Measurements from ENCODE around the gene AP1G1.

The AP1G1 gene

DNA sequence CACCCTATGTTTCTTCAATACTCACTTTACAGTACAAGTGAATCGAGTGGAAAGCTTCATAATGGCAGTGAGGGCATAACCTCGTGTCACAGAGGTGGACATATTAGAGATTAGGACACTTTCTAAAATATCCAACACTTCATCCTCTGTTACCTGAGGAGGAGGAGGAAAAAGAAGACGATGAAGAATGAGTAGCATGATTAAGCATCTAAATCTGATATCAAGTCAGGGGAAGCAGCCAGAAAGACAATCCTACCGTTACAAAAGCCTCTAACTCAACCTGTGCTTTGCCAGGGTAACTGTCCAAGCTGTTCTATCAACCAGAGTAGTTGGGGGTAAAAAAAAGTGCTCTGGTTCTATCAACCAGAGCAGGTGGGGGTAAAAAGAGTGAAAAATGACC is 60.4 kb downstream of the AP1G1 start:
- Histone ChIP-seq H3K4me3 (ENCODE audit: low read length) (no peak overlapping the region), H4K5ac (ENCODE audit: low read length) (no peak overlapping the region), H3K36me3 (ENCODE audit: control insufficient read depth, insufficient read depth, low read length) (peaks cover 6% of the 10 kb centered on the region), H3K4ac (ENCODE audit: low read depth, low read length) (no peak overlapping the region), H3K4me2 (ENCODE audit: low read length) (no peak overlapping the region), H3K79me2 (ENCODE audit: control insufficient read depth, insufficient read depth, low read length) (no peaks in the 10 kb centered on the region), H2BK120ac (ENCODE audit: low read depth, low read length) (no peak overlapping the region), H2AK5ac (ENCODE audit: low read length) (no peak overlapping the region), H3K18ac (ENCODE audit: low read length) (no peak overlapping the region), H3K56ac (ENCODE audit: low read length) (no peak overlapping the region), H3K27me3 (ENCODE audit: insufficient read depth, low read length, poor library complexity) (no peaks in the 10 kb centered on the region), H4K8ac (ENCODE audit: low read depth, low read length) (no peak overlapping the region), H2BK15ac (replicated peaks; ENCODE audit: low read depth) (no peak overlapping the region), H3K27ac (ENCODE audit: low read depth, low read length) (no peak overlapping the region), H3K9ac (ENCODE audit: low read length) (no peak overlapping the region), H3K4me1 (ENCODE audit: control insufficient read depth, low read depth, low read length) (no peaks in the 10 kb centered on the region), H2BK5ac (ENCODE audit: low read length) (no peak overlapping the region), H3K23ac (ENCODE audit: low read length) (no peak overlapping the region), H3K79me1 (ENCODE audit: low read length) (no peaks in the 10 kb centered on the region)
- no peak for DNase-seq
- WGBS (ENCODE audit: extremely low coverage, insufficient coverage, low lambda C conversion rate) = no CpG with 5 or more reads among the region's 4 CpGs

DNA sequence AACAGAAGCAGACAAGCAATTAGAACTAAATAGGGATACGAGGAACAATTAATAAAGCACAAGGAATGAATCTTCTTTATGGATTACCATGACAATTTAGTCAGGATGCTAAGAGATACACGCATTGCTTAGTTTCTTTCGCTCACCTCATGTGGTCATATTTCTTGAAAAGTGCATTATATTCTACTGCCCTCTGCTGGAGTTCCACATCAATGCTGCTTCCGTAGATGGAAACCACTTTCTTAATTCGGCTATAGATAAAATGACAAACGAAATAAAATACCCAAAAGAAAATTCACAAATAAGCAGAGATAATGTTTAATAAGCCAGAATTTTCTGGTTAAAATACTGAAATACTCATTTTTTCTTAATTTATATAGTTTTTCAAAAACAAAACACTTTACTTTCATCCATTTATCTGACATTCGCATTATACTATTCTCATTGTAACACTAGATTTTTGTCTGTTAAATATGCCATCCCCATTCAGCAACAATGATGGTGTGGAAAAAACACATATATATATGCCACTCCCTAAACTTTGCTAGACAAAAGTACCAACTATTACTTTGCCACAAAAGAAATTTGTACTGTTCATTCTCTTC is 62.1 kb downstream of the AP1G1 start:
- Histone ChIP-seq H2BK120ac (ENCODE audit: low read depth, low read length) (no peak overlapping the region), H4K8ac (ENCODE audit: low read depth, low read length) (no peak overlapping the region), H3K4me2 (ENCODE audit: low read length) (no peak overlapping the region), H3K27ac (ENCODE audit: low read depth, low read length) (no peak overlapping the region), H3K79me2 (ENCODE audit: control insufficient read depth, insufficient read depth, low read length) (no peaks in the 10 kb centered on the region), H2BK5ac (ENCODE audit: low read length) (no peak overlapping the region), H2BK15ac (replicated peaks; ENCODE audit: low read depth) (no peak overlapping the region), H3K79me1 (ENCODE audit: low read length) (no peaks in the 10 kb centered on the region), H3K23ac (ENCODE audit: low read length) (no peak overlapping the region), H3K27me3 (ENCODE audit: insufficient read depth, low read length, poor library complexity) (no peaks in the 10 kb centered on the region), H3K4me3 (ENCODE audit: low read length) (no peak overlapping the region), H2AK5ac (ENCODE audit: low read length) (no peak overlapping the region), H3K4me1 (ENCODE audit: control insufficient read depth, low read depth, low read length) (no peaks in the 10 kb centered on the region), H3K36me3 (ENCODE audit: control insufficient read depth, insufficient read depth, low read length) (peaks cover 6% of the 10 kb centered on the region), H4K5ac (ENCODE audit: low read length) (no peak overlapping the region), H3K9ac (ENCODE audit: low read length) (no peak overlapping the region), H3K18ac (ENCODE audit: low read length) (no peak overlapping the region), H3K4ac (ENCODE audit: low read depth, low read length) (no peak overlapping the region), H3K56ac (ENCODE audit: low read length) (no peak overlapping the region)
- DNase-seq = peak; percentile 54
- 100% methylated on average over 1 of the region's 7 CpGs for WGBS (ENCODE audit: extremely low coverage, insufficient coverage, low lambda C conversion rate)

DNA sequence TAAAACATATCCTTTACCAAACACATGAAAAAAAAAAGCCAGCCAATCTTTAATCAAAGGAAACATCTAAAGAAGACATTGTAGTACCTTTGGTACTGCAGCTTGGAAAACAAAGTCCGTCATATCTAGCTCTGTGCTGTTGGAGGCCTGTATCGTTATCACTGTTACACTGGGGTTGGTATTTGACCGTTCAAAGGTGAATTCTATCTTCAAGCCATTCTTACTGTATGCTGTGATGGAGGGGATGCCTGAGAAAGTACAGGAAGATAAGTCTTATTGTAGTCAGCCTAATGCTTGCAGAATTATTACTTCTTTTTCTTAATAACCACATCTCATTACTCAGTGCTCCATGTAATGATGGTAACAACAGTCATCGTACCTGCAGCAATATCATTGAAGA is 69.8 kb downstream of the AP1G1 start:
- Histone ChIP-seq H3K23ac (ENCODE audit: low read length) (no peak overlapping the region), H3K4me3 (ENCODE audit: low read length) (no peak overlapping the region), H2BK120ac (ENCODE audit: low read depth, low read length) (no peak overlapping the region), H3K4me2 (ENCODE audit: low read length) (no peak overlapping the region), H4K5ac (ENCODE audit: low read length) (no peak overlapping the region), H3K36me3 (ENCODE audit: control insufficient read depth, insufficient read depth, low read length) (peaks cover 5% of the 10 kb centered on the region), H3K27ac (ENCODE audit: low read depth, low read length) (no peak overlapping the region), H3K27me3 (ENCODE audit: insufficient read depth, low read length, poor library complexity) (no peaks in the 10 kb centered on the region), H3K9ac (ENCODE audit: low read length) (no peak overlapping the region), H3K4ac (ENCODE audit: low read depth, low read length) (no peak overlapping the region), H4K8ac (ENCODE audit: low read depth, low read length) (no peak overlapping the region), H2AK5ac (ENCODE audit: low read length) (no peak overlapping the region), H3K79me2 (ENCODE audit: control insufficient read depth, insufficient read depth, low read length) (no peaks in the 10 kb centered on the region), H2BK5ac (ENCODE audit: low read length) (no peak overlapping the region), H2BK15ac (replicated peaks; ENCODE audit: low read depth) (no peak overlapping the region), H3K18ac (ENCODE audit: low read length) (no peak overlapping the region), H3K56ac (ENCODE audit: low read length) (no peak overlapping the region), H3K79me1 (ENCODE audit: low read length) (no peaks in the 10 kb centered on the region), H3K4me1 (ENCODE audit: control insufficient read depth, low read depth, low read length) (no peaks in the 10 kb centered on the region)
- no peak for DNase-seq
- WGBS (ENCODE audit: extremely low coverage, insufficient coverage, low lambda C conversion rate) = no CpG with 5 or more reads among the region's 4 CpGs

DNA sequence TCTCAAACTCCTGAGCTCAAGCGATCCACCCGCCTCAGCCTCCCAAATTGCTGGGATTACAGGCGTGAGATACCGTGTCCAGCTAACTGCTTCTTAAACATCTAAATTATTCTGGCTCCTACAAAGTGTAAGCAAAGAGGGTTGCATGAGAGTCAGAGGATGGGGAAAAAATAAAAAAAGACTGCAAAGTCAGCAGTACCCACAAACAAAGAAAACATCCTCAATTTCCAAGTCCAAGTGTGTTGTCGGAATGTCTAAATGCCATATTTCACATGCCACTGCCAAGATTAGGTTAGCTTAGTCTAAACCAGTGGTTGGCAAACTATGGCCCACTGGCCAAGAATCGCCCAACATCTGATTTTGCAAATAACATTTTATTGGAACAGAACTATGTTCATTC is 71.1 kb downstream of the AP1G1 start:
- H2AK5ac ChIP-seq (ENCODE audit: low read length) = no peak overlapping the region

DNA sequence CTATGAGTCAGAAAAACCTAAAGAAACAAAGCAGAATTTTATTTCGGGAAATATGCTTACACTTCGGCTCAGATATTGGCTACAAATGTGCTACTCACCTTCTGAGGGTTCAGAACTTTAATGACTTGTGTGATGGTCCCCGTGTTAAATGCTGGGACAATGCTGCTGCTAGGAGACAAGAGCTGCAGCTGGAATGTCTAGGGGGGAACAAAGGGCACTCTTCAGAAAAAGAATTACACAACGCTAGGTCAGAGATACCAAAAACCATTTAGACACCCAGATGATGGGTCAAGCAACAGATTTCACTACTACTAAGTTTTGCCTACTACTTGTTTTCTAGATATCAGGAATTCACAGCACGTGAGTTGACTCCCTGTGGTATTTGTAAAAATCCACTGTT is 74.1 kb downstream of the AP1G1 start:
- H3K4ac ChIP-seq (ENCODE audit: low read depth, low read length) = no peak overlapping the region
- no peak overlapping the region for H2BK120ac ChIP-seq (ENCODE audit: low read depth, low read length)
- H3K79me1 ChIP-seq (ENCODE audit: low read length) = no peaks in the 10 kb centered on the region
- no peak overlapping the region for H3K23ac ChIP-seq (ENCODE audit: low read length)
- no CpG with 5 or more reads among the region's 5 CpGs for WGBS (ENCODE audit: extremely low coverage, insufficient coverage, low lambda C conversion rate)
- DNase-seq = no peak
- no peak overlapping the region for H3K9ac ChIP-seq (ENCODE audit: low read length)
- H4K5ac ChIP-seq (ENCODE audit: low read length) = no peak overlapping the region
- no peak overlapping the region for H3K4me2 ChIP-seq (ENCODE audit: low read length)
- H3K27me3 ChIP-seq (ENCODE audit: insufficient read depth, low read length, poor library complexity) = no peaks in the 10 kb centered on the region
- no peak overlapping the region for H4K8ac ChIP-seq (ENCODE audit: low read depth, low read length)
- peaks cover 8% of the 10 kb centered on the region for H3K36me3 ChIP-seq (ENCODE audit: control insufficient read depth, insufficient read depth, low read length)
- no peak overlapping the region for H3K56ac ChIP-seq (ENCODE audit: low read length)
- H3K18ac ChIP-seq (ENCODE audit: low read length) = no peak overlapping the region
- H3K4me3 ChIP-seq (ENCODE audit: low read length) = no peak overlapping the region
- no peaks in the 10 kb centered on the region for H3K4me1 ChIP-seq (ENCODE audit: control insufficient read depth, low read depth, low read length)
- H3K27ac ChIP-seq (ENCODE audit: low read depth, low read length) = no peak overlapping the region
- H3K79me2 ChIP-seq (ENCODE audit: control insufficient read depth, insufficient read depth, low read length) = no peaks in the 10 kb centered on the region
- no peak overlapping the region for H2AK5ac ChIP-seq (ENCODE audit: low read length)
- H2BK5ac ChIP-seq (ENCODE audit: low read length) = no peak overlapping the region
- H2BK15ac ChIP-seq (replicated peaks; ENCODE audit: low read depth) = no peak overlapping the region

More for the DNA sequence above, 71.1 kb downstream of the AP1G1 start:
- no CpG with 5 or more reads among the region's 6 CpGs for WGBS (ENCODE audit: extremely low coverage, insufficient coverage, low lambda C conversion rate)
- Histone ChIP-seq H3K9ac (ENCODE audit: low read length) (no peak overlapping the region), H3K4me1 (ENCODE audit: control insufficient read depth, low read depth, low read length) (no peaks in the 10 kb centered on the region), H4K5ac (ENCODE audit: low read length) (no peak overlapping the region), H3K36me3 (ENCODE audit: control insufficient read depth, insufficient read depth, low read length) (peaks cover 6% of the 10 kb centered on the region), H3K79me2 (ENCODE audit: control insufficient read depth, insufficient read depth, low read length) (no peaks in the 10 kb centered on the region), H2BK5ac (ENCODE audit: low read length) (no peak overlapping the region), H3K4me3 (ENCODE audit: low read length) (no peak overlapping the region), H3K27me3 (ENCODE audit: insufficient read depth, low read length, poor library complexity) (no peaks in the 10 kb centered on the region), H3K4ac (ENCODE audit: low read depth, low read length) (no peak overlapping the region), H2BK120ac (ENCODE audit: low read depth, low read length) (no peak overlapping the region), H3K18ac (ENCODE audit: low read length) (no peak overlapping the region), H3K27ac (ENCODE audit: low read depth, low read length) (no peak overlapping the region), H3K23ac (ENCODE audit: low read length) (no peak overlapping the region), H3K79me1 (ENCODE audit: low read length) (no peaks in the 10 kb centered on the region), H2BK15ac (replicated peaks; ENCODE audit: low read depth) (no peak overlapping the region), H4K8ac (ENCODE audit: low read depth, low read length) (no peak overlapping the region), H3K4me2 (ENCODE audit: low read length) (no peak overlapping the region), H3K56ac (ENCODE audit: low read length) (no peak overlapping the region)
- no peak for DNase-seq

DNA sequence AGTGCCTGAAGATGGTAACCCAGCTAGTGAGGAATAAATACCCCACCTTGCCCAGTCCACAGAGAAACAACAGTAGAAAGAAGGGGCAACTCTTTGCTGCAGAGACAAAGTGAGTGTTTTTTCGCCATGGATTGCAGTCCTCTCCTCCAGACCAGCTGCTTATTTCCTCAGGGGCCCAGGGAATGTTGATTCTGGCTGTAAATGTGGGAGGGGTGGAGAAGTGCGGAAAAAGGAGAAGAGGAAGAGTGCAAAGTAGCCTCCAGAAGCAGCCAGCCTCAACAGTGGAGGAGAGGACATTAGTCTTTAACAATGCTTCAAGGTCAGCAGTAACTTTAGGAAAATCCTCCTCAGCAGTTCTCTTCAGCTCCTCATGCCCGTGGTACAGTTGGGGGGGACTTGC is 76.0 kb downstream of the AP1G1 start:
- H3K4ac ChIP-seq (ENCODE audit: low read depth, low read length) = no peak overlapping the region
- no peak overlapping the region for H2BK15ac ChIP-seq (replicated peaks; ENCODE audit: low read depth)
- no peak overlapping the region for H2AK5ac ChIP-seq (ENCODE audit: low read length)
- no peak overlapping the region for H3K4me2 ChIP-seq (ENCODE audit: low read length)
- H3K79me2 ChIP-seq (ENCODE audit: control insufficient read depth, insufficient read depth, low read length) = no peaks in the 10 kb centered on the region
- no CpG with 5 or more reads among the region's 3 CpGs for whole genome bisulfite sequencing (ENCODE audit: extremely low coverage, insufficient coverage, low lambda C conversion rate)
- no peak overlapping the region for H3K56ac ChIP-seq (ENCODE audit: low read length)
- H4K5ac ChIP-seq (ENCODE audit: low read length) = no peak overlapping the region
- no peaks in the 10 kb centered on the region for H3K27me3 ChIP-seq (ENCODE audit: insufficient read depth, low read length, poor library complexity)
- H3K36me3 ChIP-seq (ENCODE audit: control insufficient read depth, insufficient read depth, low read length) = peaks cover 3% of the 10 kb centered on the region
- H3K9ac ChIP-seq (ENCODE audit: low read length) = no peak overlapping the region
- no peak overlapping the region for H4K8ac ChIP-seq (ENCODE audit: low read depth, low read length)
- no peaks in the 10 kb centered on the region for H3K4me1 ChIP-seq (ENCODE audit: control insufficient read depth, low read depth, low read length)
- H2BK5ac ChIP-seq (ENCODE audit: low read length) = no peak overlapping the region
- no peak overlapping the region for H3K4me3 ChIP-seq (ENCODE audit: low read length)
- no peak overlapping the region for H3K18ac ChIP-seq (ENCODE audit: low read length)
- no peaks in the 10 kb centered on the region for H3K79me1 ChIP-seq (ENCODE audit: low read length)
- H2BK120ac ChIP-seq (ENCODE audit: low read depth, low read length) = no peak overlapping the region
- DNase-seq = no peak
- no peak overlapping the region for H3K23ac ChIP-seq (ENCODE audit: low read length)
- no peak overlapping the region for H3K27ac ChIP-seq (ENCODE audit: low read depth, low read length)
